Retina (tissue), 1 donor: Measurements from ENCODE around the gene ACMSD.

Source experiments
- DNase-seq: peaks from one replicate; pipeline ENCODE4 v3.0.0-alpha.2; 2016

Gene ACMSD

GRCh38 chr2:134950886-134951285, 112.5 kb downstream of the ACMSD start:
- DNase-seq, result no peak
